Measurements from ENCODE around the gene AK9. TPM values are rescaled to one million over a fixed set of nuclear protein-coding genes. Genes with fewer than 3 reads are reported as not detected.

AK9 gene
- total and polyA plus RNA-seq, 4 donors, result 1.1 to 5.3 (median 3.8) TPM

DNA sequence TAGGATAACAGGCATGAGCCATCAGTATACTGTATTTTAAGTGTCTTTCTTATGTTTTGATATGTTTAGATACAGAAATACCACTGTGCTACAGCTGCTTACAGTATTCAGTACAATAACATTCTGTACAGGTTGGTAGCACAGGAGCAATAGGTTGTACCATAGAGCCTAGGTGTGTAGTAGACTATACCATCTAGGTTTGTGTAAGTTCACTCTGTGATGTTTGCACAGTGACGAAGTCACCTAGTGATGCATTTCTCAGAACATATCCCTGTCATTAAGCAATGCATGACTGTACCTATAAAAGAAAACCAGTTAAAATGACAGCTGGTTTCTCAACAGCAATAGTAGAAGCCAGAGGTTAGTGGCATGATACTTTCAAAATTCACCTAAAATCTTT, 204.9 kb downstream of the AK9 start:
- H3K4me1 ChIP-seq (ENCODE audit: control insufficient read depth in 4 of 4, insufficient read depth in 4 of 4, low read length in 3 of 4), result peaks cover 0 to 10% (median 1%) of the 10 kb centered on the region in 4 donors
- no peak for DNase-seq (ENCODE audit: low spot score)
- no peak overlapping the region for H3K27ac ChIP-seq (ENCODE audit: low read depth in 1 of 2, low read length in 2 of 2)
- H3K36me3 ChIP-seq (ENCODE audit: control insufficient read depth in 4 of 4, insufficient read depth in 3 of 4, low read depth in 1 of 4, low read length in 3 of 4), result peaks cover 0 to 4% (median 0%) of the 10 kb centered on the region in 4 donors
- H3K4me3 ChIP-seq (ENCODE audit: low read depth in 1 of 3, low read length in 3 of 3), result no peak overlapping the region
- TF ChIP-seq HNF4A (conservative IDR thresholded peaks at IDR 0.05) (no peak), MAX (IDR thresholded peaks at IDR 0.05) (no peak), SP1 (IDR thresholded peaks at IDR 0.05) (no peak), TAF1 (conservative IDR thresholded peaks at IDR 0.05) (no peak), NR2F2 (IDR thresholded peaks at IDR 0.05) (no peak), JUND (IDR thresholded peaks at IDR 0.05) (no peak), YY1 (IDR thresholded peaks at IDR 0.05) (no peak), ATF3 (IDR thresholded peaks at IDR 0.05) (no peak), FOXA1 (IDR thresholded peaks at IDR 0.05) (no peak), FOXA2 (IDR thresholded peaks at IDR 0.05) (no peak), EGR1 (IDR thresholded peaks at IDR 0.05; ENCODE audit: low read depth in 2 of 2) (no peak), HNF4G (IDR thresholded peaks at IDR 0.05) (no peak)
- TF ChIP-seq, protein P1, sequence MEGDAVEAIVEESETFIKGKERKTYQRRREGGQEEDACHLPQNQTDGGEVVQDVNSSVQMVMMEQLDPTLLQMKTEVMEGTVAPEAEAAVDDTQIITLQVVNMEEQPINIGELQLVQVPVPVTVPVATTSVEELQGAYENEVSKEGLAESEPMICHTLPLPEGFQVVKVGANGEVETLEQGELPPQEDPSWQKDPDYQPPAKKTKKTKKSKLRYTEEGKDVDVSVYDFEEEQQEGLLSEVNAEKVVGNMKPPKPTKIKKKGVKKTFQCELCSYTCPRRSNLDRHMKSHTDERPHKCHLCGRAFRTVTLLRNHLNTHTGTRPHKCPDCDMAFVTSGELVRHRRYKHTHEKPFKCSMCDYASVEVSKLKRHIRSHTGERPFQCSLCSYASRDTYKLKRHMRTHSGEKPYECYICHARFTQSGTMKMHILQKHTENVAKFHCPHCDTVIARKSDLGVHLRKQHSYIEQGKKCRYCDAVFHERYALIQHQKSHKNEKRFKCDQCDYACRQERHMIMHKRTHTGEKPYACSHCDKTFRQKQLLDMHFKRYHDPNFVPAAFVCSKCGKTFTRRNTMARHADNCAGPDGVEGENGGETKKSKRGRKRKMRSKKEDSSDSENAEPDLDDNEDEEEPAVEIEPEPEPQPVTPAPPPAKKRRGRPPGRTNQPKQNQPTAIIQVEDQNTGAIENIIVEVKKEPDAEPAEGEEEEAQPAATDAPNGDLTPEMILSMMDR (IDR thresholded peaks at IDR 0.05; ENCODE audit: low read depth, low read length, missing input control), result no peak
- 71% methylated on average over 1 of the region's 1 CpG for WGBS
- H3K9ac ChIP-seq (ENCODE audit: low read depth in 1 of 2, low read length in 2 of 2), result no peak overlapping the region
- no peaks in the 10 kb centered on the region for H3K9me3 ChIP-seq (ENCODE audit: control insufficient read depth in 4 of 4, low read length in 3 of 4)
- H3K27me3 ChIP-seq (ENCODE audit: control insufficient read depth in 4 of 4, insufficient read depth in 4 of 4, low read length in 3 of 4), result no peaks in the 10 kb centered on the region

DNA sequence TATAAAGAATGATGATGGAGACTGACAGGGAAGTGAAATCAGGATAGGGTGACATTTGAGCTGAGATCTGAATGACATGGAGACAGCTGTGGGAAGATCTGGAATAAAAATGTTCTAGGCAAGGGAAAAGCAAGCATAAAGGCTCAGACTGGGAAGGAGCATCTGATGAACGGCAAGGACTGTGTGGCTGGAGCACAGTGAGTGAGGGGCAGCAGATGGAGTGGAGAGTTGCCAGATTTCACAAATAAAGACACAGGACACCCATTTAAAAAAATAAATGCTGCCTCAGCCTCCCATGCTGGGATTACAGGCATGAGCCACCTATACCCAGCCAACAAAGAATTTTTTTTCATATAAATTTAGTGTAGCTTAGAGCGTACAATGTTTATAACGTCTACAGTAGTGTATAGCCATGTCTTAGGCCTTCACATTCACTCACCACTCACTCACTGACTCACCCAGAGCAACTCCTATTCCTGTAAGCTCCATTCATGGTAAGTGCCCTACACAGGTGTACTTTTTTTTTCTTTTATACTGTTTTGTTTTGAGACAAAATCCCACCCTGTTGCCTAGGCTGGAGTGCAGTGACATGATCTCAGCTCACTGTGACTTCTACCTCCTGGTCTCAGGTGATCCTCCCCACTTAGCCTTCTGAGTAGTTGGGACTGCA, 205.6 kb downstream of the AK9 start:
- no peak for TF ChIP-seq NR2F2 (IDR thresholded peaks at IDR 0.05)
- TF ChIP-seq, protein P1 (IDR thresholded peaks at IDR 0.05; ENCODE audit: low read depth, low read length, missing input control), result no peak
- TF ChIP-seq FOXA2 (IDR thresholded peaks at IDR 0.05), result no peak
- TF ChIP-seq HNF4G (IDR thresholded peaks at IDR 0.05), result no peak
- TF ChIP-seq MAX (IDR thresholded peaks at IDR 0.05), result no peak
- TF ChIP-seq YY1 (IDR thresholded peaks at IDR 0.05), result no peak
- TF ChIP-seq ATF3 (IDR thresholded peaks at IDR 0.05), result no peak
- no peak for TF ChIP-seq FOXA1 (IDR thresholded peaks at IDR 0.05)
- TF ChIP-seq TAF1 (conservative IDR thresholded peaks at IDR 0.05), result no peak
- no peak for TF ChIP-seq JUND (IDR thresholded peaks at IDR 0.05)
- no peak for TF ChIP-seq HNF4A (conservative IDR thresholded peaks at IDR 0.05)
- TF ChIP-seq, protein P2, sequence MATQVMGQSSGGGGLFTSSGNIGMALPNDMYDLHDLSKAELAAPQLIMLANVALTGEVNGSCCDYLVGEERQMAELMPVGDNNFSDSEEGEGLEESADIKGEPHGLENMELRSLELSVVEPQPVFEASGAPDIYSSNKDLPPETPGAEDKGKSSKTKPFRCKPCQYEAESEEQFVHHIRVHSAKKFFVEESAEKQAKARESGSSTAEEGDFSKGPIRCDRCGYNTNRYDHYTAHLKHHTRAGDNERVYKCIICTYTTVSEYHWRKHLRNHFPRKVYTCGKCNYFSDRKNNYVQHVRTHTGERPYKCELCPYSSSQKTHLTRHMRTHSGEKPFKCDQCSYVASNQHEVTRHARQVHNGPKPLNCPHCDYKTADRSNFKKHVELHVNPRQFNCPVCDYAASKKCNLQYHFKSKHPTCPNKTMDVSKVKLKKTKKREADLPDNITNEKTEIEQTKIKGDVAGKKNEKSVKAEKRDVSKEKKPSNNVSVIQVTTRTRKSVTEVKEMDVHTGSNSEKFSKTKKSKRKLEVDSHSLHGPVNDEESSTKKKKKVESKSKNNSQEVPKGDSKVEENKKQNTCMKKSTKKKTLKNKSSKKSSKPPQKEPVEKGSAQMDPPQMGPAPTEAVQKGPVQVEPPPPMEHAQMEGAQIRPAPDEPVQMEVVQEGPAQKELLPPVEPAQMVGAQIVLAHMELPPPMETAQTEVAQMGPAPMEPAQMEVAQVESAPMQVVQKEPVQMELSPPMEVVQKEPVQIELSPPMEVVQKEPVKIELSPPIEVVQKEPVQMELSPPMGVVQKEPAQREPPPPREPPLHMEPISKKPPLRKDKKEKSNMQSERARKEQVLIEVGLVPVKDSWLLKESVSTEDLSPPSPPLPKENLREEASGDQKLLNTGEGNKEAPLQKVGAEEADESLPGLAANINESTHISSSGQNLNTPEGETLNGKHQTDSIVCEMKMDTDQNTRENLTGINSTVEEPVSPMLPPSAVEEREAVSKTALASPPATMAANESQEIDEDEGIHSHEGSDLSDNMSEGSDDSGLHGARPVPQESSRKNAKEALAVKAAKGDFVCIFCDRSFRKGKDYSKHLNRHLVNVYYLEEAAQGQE (IDR thresholded peaks at IDR 0.05), result no peak
- TF ChIP-seq EGR1 (IDR thresholded peaks at IDR 0.05; ENCODE audit: low read depth in 2 of 2), result no peak
- no peak for TF ChIP-seq GABPA (IDR thresholded peaks at IDR 0.05 in 1 of 2, conservative IDR thresholded peaks at IDR 0.05 in 1 of 2)
- no peak for TF ChIP-seq RXRA (IDR thresholded peaks at IDR 0.05)
- TF ChIP-seq, protein P3, sequence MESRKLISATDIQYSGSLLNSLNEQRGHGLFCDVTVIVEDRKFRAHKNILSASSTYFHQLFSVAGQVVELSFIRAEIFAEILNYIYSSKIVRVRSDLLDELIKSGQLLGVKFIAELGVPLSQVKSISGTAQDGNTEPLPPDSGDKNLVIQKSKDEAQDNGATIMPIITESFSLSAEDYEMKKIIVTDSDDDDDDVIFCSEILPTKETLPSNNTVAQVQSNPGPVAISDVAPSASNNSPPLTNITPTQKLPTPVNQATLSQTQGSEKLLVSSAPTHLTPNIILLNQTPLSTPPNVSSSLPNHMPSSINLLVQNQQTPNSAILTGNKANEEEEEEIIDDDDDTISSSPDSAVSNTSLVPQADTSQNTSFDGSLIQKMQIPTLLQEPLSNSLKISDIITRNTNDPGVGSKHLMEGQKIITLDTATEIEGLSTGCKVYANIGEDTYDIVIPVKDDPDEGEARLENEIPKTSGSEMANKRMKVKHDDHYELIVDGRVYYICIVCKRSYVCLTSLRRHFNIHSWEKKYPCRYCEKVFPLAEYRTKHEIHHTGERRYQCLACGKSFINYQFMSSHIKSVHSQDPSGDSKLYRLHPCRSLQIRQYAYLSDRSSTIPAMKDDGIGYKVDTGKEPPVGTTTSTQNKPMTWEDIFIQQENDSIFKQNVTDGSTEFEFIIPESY (IDR thresholded peaks at IDR 0.05), result no peak
- no peak for TF ChIP-seq SP1 (IDR thresholded peaks at IDR 0.05)
- TF ChIP-seq RAD21 (IDR thresholded peaks at IDR 0.05), result no peak
- no peak for DNase-seq (ENCODE audit: low spot score)
- H3K27me3 ChIP-seq (ENCODE audit: control insufficient read depth in 4 of 4, insufficient read depth in 4 of 4, low read length in 3 of 4), result no peaks in the 10 kb centered on the region
- H3K4me1 ChIP-seq (ENCODE audit: control insufficient read depth in 4 of 4, insufficient read depth in 4 of 4, low read length in 3 of 4), result peaks cover 0 to 14% (median under 1%) of the 10 kb centered on the region in 4 donors
- H3K36me3 ChIP-seq (ENCODE audit: control insufficient read depth in 4 of 4, insufficient read depth in 3 of 4, low read depth in 1 of 4, low read length in 3 of 4), result peaks cover 0 to 8% (median 0%) of the 10 kb centered on the region in 4 donors
- H3K4me3 ChIP-seq (ENCODE audit: low read depth in 1 of 3, low read length in 3 of 3), result no peak overlapping the region
- no peak overlapping the region for H3K9ac ChIP-seq (ENCODE audit: low read depth in 1 of 2, low read length in 2 of 2)
- H3K9me3 ChIP-seq (ENCODE audit: control insufficient read depth in 4 of 4, low read length in 3 of 4), result no peaks in the 10 kb centered on the region
- 82% methylated on average over 3 of the region's 3 CpGs for WGBS
- no peak overlapping the region for H3K27ac ChIP-seq (ENCODE audit: low read depth in 1 of 2, low read length in 2 of 2)
